Epithelial cell of prostate (primary cell): ENCODE data around the gene C10orf53.
A peak's percentile ranks its signal among the peaks of the same experiment; 100 is the strongest.
"Not testable (repeated sequence)": the region's sequence is repeated elsewhere in the genome, so short reads cannot be mapped to it uniquely, and the experiment has no call there.

Source experiments
- DNase-seq: peaks from one replicate; pipeline ENCODE4 v3.0.0-alpha.2; 2011; ENCODE audit warnings: low read depth, low spot score
- H3K27ac ChIP-seq: fragments of 450-650 bp; 2 replicates; pipeline ENCODE4 v1.5.1; 2017; ENCODE audit warnings: mild to moderate bottlenecking

The C10orf53 gene

DNA sequence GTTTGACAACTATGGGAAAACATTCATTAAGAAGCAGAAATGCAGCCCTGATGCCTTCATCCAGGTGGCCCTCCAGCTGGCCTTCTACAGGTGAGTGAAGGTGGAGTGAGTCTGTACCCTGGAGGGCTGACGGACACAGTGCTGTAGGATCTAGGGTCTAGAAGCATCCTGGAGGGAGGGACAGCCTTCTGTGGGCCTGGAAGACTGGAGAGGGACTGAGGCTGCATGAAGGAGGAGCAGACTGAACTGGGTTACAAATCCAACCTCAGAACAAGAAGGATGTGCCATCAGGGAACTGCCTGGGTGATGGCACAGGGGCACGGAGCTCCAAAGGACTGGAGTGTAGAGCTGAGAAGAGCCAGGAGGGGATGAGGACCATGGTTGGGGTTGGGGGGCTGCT is 27.5 kb upstream of the C10orf53 start:
- H3K27ac ChIP-seq, result no peak overlapping the region
- DNase-seq, result no peak

DNA sequence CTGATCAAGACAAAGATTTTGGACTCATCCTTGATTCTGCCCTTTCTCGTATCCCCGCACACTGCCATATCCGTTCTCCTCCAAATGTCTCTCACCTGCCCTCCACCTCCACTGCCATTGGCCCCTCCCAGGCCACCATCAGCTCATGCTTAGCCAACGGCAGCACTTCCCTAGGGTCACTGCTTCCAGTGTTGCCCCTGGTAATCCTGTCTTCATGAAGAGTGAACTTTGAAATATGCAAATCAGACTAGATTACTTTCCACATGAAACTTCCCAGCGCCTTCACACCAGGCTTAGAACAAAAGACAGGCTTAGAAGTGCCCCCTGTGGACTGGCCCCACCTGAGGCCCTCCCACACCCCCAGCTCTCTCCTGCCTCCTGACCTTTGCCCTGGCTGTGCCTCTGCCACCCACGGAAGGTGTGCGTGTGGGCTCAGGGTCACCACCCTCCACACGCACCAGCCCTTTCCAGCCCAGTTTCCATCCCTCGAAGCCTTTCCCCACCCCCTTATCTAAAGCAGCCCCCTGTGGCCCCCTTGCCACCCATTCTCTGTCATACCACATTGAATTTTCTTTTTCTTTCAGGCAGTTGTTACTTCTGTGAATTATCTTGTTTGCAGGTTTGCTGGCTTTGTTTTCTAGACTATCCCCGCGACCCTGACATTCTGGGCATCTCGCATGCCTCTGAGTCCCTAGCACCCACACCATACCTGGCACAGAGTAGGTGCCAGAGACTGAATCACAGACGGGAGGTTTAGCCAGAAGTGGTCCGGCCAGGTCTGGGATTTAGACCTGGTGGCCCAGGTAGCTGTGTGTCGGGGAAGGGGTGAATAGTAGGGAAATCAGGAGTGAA is 26.8 kb upstream of the C10orf53 start:
- no peak overlapping the region for H3K27ac ChIP-seq
- DNase-seq, result no peak

DNA sequence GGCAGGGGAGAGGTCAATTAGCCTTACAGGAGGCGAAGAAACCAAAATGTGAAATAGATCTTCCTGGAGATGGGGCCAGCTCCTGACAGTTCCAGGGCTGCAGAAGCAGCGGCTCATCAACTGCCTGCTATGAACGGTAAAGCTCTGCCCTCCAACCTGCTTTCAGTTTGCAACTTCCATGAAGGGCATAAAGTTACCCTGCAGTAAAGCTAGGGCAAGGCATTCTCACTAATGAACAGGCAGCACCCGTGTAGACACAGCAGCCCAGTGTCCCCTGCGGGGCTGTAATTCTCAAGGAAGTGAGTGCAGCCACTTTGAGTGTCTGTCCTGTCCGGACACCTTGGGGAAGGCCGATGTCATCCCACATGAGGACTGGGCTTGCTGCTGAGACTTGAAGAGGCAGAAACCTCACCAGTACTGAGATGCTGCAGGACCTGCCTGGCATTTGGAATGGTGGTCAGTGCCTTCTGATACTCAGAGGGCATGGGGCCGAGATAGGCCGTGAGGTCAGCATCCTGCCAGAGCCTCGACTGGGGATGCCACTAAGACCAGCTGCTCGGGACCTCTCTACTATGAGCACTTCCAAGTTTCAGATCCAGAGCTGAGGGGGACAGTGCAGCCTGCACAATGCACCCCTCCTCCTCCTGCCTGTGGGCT is 26.1 kb upstream of the C10orf53 start:
- no peak overlapping the region for H3K27ac ChIP-seq
- DNase-seq, result no peak

DNA sequence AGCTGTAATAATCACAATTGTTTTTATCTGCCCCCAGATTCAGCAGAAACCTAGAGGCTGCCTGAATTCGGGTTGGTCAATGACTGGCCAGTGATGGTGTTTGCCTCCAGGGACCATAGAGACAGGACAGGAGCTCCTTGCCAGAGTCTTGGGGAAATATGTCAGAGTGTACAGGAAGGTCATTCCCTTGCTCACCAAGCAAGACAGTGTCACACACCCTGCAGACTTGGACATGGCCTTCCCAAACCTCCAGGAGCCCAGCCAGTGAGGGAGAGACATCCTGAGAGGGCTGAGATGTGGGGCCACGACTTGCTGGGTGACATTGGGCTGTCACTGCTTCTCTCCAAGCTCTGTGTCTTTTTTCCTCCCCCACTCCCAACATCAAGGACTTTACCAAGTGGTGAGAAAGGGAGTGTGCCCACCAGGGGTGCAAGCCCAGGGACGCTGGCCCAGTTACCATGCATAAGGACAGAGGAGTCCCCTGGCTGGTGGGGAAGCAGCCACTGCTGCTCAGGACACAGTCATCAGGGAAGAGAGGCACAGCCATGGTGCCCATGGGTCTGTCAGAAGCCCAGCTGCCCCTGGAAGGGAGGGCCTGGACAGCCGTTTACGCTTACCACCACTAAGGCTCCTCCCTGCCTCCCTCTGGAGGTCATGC is 25.3 kb upstream of the C10orf53 start:
- no peak for DNase-seq
- H3K27ac ChIP-seq, result no peak overlapping the region

DNA sequence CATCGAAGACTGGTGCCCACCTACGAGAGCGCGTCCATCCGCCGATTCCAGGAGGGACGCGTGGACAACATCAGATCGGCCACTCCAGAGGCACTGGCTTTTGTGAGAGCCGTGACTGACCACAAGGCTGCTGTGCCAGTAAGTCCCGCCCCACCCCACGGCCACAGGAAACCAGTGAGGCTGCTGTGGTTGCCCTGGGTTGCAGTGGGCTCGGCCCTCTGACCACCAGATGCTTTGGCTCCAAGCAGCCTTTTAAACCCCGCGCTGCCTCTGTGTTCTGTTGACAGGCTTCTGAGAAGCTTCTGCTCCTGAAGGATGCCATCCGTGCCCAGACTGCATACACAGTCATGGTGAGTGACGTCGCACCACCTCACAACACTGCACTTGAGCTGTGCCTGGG is 24.4 kb upstream of the C10orf53 start:
- no peak for DNase-seq

DNA sequence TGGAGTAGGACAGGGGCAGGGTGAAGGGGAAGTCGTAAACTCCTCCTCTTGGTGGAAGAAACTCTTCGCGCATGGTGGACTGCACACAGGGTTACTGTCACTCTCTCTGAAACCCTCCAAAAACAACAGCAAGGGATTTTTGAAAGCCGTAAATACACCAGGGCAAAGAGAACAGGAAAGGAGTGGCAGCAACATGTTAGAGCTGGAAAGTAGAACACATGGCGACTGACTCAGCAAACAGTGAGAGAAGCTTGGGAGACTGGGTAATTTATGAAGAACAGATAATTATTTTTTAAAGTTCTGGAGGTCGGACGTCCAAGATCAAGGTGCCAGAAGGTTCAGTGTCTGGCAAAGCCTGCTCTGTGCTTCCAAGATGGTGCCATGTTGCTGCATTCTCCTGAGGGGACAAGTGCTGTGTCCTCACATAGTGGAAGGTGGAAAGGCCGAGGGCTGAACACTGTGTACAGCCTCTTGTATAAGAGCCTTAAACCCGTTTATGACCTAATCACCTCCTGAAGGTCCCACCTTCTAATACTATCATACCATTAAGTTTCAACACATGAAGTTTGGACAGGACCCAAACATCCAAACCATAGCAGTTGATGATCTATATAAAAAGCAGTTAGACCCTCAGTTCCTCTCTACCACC is 22.5 kb upstream of the C10orf53 start:
- H3K27ac ChIP-seq, result no peak overlapping the region
- no peak for DNase-seq

More for the DNA sequence above, 24.4 kb upstream of the C10orf53 start:
- H3K27ac ChIP-seq, result no peak overlapping the region

DNA sequence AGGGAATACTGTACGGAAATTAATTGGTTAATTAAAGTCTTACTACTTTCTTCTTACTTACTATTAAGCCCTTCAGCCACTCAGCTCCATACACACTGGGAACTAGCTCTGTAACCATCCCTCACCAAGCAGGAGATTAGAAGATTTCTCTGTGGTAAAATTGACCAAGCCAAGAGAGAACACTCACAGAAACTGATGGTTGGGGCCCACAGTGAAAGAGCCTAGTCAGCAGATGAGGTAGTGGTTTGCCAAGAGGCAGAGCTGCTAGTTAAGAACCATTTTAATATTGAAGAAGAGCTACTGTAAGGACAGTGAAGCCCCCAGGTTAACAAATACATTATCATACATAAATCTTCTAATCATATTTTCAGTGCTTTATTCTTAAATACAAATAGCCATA is 21.8 kb upstream of the C10orf53 start:
- H3K27ac ChIP-seq, result no peak overlapping the region
- no peak for DNase-seq

DNA sequence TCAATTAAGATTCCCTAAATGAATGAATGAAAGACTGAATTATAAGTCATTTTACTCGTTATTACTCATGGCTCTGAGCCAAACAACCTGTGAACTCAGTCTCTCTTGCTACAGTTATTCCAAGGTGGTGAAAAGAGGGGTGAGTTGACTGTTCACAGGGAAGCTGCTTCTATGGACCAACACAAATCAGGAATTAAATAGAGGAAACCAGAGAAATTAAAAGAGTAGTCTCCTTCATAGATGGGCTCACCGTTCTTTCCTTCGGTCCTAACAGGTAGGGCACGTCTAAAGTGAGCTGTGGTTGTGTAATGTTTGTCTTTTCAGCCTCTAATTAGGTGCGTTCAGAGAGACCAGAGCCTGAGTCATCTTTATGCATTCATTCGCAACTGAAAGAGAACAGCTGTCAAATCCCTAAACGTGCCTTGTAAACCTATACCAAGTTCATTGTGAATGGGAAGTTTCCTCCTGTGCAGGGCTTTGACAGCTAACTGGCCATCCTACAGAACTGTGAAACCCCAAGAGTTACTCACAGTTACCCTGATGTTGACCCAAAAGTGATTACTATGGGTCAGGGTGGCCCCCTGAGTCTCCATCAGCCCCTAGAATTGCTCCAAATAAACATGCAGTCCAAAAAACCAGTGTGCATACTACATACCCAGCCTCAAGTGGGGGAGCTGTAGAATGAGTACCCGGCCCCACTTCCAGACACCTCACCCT is 18.2 kb upstream of the C10orf53 start:
- H3K27ac ChIP-seq, result no peak overlapping the region
- peak; percentile 50 for DNase-seq

DNA sequence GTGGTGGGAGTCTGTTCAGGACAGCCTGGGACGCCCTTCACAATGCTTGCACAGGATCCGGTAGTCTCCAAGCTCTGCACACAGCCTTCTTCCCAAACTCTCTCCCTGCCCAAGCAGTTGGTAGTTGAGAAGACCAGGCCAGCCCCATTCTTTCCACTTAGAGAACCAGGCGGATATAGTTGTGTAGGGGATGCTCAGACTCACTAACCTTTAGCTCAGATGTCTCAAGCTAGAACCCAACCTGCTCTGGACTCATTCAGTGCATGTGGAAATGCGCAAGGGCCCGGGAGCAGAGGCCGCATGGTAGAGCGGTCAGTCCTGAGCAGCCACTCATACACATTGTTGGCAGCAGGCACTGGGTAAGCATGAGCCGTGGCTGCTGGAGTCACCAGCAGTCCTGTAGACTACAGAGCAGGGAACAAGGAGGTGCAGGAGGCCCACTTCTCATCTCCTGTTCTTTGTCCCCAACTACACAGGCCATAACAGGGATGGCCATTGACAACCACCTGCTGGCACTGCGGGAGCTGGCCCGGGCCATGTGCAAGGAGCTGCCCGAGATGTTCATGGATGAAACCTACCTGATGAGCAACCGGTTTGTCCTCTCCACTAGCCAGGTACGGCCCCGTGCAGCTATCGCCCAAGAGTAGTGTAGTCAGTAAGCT is 17.2 kb upstream of the C10orf53 start:
- no peak overlapping the region for H3K27ac ChIP-seq
- no peak for DNase-seq

DNA sequence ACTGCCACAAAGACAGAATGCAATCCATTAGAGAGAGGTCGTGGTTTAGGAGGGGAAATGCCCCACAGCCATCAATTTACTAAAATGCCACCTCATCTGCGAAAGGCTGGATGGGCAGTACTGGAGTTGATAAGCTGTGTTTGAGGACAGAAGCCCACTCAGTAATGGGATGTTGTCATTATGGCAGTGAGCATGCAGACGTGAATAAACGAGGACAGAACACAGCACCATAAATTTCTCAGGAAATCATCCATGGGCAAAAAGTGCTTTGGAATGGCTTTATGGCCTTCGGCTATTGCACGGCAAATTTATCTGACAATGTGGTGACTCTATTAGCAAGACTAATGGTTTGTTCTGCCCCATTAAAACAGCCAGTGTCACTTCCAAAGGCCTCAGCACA is 15.9 kb upstream of the C10orf53 start:
- no peak for DNase-seq
- H3K27ac ChIP-seq, result no peak overlapping the region

DNA sequence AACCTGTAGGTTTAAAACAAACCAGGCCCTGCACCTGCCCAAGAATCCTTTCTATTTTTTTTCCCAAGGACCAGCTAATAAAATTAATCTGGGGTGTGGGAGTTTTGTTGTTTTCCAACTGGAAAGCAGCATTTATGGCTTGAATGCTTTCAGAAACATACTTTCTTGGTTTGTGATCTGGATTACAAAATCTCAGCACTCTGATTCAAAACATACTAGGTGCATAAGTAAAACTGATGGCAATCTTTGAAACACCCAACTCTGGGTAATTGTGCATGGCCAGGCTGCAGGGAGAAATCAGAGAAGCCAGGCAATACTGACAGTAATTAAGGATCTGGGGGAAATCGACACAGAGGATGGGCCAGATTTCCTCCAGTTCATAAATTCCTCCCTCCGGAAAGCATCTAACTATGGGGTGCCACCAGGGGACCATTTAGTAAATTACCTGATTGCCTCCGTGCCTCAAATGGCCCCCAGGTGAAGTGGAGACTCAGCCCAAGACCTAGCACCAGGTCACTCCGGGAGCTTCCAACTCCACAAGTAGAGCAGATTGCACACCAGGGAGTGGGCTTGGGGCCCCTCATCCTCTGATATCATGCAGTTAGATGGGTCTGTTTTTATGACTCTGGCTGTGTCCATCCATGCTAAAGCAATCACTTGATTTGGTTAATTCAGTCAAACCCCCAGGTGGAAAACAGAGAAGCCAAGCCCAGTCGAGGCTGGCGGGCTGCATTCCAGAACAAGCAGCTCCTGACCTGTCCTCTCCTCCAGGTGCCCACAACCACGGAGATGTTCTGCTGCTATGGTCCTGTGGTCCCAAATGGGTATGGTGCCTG is 15.2 kb upstream of the C10orf53 start:
- no peak overlapping the region for H3K27ac ChIP-seq
- no peak for DNase-seq

DNA sequence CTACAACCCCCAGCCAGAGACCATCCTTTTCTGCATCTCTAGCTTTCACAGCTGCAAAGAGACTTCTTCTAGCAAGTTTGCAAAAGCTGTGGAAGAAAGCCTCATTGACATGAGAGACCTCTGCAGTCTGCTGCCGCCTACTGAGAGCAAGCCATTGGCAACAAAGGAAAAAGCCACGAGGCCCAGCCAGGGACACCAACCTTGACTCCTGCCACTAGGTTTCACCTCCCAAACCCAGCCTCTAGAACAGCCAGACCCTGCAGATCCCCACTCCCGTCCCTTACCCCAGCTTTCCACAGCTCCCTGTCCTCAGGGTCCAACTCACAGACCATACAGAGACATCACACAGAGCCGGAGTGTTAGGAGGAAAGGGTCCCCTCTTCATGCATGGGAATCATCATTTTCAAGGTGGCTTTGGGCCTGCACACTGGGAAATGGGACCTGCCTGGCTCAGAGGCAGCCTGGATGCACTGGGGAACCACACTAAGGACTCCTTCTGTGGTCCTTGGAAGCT is 14.6 kb upstream of the C10orf53 start:
- DNase-seq, result no peak
- no peak overlapping the region for H3K27ac ChIP-seq

DNA sequence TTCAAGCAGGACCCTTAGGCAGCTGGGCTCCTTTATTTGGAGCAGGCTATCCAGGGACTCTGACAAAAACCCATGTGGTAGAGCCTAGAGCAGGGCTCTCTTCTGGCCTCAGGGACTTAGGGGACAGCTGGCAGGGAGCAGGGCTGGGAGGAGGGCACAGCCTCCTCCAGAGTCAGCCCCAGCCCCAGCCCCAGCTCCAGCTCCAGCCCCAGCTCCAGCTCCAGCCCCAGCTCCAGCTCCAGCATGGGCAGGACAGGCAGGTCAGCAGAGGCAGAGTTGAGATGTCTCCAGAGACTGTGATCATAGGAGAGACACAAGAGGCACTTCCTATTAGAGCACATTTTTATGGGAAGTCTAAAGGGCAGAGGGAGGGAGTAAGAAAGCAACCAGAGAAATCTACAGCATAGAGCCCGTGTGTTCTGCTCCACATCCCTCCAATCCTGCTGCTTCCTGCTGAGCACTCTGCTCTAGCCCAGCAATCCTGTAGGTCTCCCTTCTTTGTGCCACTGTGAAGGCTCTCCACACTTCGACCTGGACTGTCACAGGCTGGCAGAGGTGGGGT is 13.3 kb upstream of the C10orf53 start:
- no peak overlapping the region for H3K27ac ChIP-seq
- no peak for DNase-seq

DNA sequence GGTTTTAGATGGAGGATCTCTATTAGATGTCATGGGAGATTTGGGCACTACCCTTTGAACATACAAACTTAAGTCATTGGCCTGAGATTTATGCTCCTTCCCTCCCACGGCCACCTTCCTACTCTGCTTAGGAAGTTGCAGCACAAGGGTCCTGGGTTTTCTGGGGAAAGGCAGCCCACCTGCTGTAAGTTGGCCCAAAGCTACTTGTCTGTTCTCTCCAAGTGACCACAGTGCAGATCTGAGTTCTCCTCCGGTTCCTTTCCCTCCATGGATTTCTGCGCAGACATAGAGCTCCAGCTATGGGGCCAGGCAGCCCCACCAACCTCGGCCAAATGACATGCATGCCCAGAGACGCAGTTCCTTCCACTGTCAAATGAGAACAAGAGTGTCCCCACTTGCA is 12.8 kb upstream of the C10orf53 start:
- no peak overlapping the region for H3K27ac ChIP-seq
- no peak for DNase-seq

DNA sequence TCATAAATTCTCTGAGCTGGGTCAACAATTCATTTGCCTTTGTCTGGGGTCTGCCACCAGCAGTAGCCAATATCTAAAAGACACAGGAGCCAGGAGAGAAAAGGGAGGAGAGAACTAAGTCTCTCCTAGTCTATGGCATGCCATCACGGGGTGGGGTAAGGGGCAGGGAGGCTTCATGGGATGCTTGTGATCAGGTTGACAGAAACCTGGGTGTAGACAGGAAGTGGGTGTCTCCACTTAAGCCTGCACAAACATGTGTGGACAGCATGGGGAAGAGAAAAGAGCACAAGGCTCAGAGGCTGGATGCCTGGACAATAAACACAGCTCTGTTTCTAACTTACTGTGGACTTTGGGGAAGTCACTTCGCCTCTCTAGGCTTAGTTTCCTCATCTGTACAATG is 11.5 kb upstream of the C10orf53 start:
- H3K27ac ChIP-seq, result no peak overlapping the region
- DNase-seq, result no peak

DNA sequence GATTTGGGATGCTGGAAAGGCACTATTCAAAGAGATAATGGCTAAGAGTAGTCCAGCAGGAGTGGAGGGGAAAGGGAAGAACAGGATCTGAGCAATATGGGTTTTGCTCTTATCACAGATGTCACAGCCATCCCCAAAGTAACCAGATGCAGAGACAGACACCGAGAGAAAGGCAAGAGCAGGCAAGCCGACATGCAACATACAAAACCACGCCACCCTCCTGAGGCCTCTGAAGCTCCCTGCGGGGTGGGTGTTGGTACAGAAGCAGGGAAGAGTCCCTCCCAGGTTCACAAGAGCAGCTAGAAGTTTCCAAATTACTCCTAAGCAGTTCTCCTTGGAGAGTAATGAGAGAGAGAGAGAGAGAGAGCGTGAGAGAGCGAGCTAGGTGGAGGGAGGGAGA is 10.8 kb upstream of the C10orf53 start:
- DNase-seq, result no peak

DNA sequence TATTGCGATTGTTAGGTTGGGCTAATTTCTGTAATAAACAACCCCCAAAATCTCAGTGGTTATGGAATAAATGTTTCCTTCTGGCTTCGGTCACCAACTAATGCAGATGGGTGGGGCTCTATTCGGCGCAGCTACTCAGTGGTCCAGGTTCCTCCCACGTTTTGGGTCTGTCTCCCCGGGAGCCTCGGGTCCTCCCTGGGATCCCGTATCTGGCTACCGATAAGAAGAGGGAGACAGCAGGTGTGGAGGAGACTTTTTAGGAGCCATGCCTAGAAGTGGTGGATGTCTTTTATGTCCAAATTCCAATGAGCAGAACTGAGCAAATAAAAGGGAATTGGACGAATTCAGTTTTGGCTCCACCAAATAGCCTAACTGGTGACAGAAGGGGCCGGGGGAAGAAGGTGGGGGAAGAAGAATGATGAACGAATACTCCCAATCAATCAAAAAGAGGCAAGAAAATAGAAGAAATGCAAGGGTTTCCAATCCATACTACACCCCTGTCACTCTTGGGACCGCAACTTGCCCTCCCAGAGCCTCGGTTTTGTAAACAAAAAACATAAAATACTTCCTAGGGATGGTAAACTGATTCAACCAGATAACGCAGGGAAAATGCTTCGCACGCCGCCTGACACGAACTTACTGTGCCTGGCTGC is 498 bp upstream of the C10orf53 start:
- no peak overlapping the region for H3K27ac ChIP-seq
- no peak for DNase-seq

More for the DNA sequence above, 10.8 kb upstream of the C10orf53 start:
- no peak overlapping the region for H3K27ac ChIP-seq

DNA sequence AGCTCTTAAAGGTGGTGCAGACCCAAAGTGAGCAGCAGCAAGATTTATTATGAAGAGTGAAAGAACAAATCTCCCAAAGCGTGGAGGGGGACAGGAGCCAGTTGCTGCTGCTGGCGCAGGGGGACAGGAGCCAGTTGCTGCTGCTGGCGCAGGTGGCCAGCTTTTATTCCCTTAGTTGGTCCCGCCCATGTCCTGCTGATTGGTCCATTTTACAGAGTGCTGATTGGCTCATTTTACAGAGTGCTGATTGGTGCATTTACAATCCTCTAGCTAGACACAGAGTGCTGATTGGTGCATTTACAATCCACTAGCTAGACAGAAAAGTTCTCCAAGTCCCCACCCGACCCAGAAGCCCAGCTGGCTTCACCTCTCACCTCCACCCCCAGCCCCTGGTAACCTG is 3.0 kb downstream of the C10orf53 start:
- not testable (repeated sequence) for DNase-seq, H3K27ac ChIP-seq
